Heart left ventricle (tissue), 13 donors: ENCODE measurements around the gene CDH13.

ENCODE experiments used
- CTCF ChIP-seq, 12 donors: fragments of 200-600 bp; sonication (generic) in 4 of 12; IDR thresholded peaks; one replicate each; pipeline versions ENCODE4 v1.5.0 to v1.8.0; 2018 to 2022; ENCODE audit warnings: antibody characterized with exemption in 12 of 12, mild to moderate bottlenecking in 5 of 12
- POLR2A ChIP-seq, 2 donors: fragments of 450-650 bp; IDR thresholded peaks; one replicate each; pipeline ENCODE4 v1.6.1; 2017; ENCODE audit warnings: antibody characterized with exemption in 2 of 2, mild to moderate bottlenecking in 2 of 2, moderate library complexity in 2 of 2
- donor health status: ischemic (EF 13 %, LVEDD 7.1; RV severe dilation, severe dysfunction).
- donor health status: DM: no; HTN: yes; CAD: no.
- donor health status: DM: no; HTN: no; CAD: no.
- donor health status: ischemic (EF 25% LVEDD 6.9; RV normal size, moderate dysfunction).
- donor health status: ischemic (EF 25% LVEDD 5.7; RV mildly dilated, moderate dysfunction).
- donor health status: ischemic (EF 35%, LVEDD 5.7; RV mildly dilated, moderate dysfunction).
- donor health status: nonischemic (EF 11% LVEDD 7.7; RV severe dilation, severe dysfunction).
- donor health status: DM: yes; HTN: yes; CAD: no.
- donor health status: PGD.
- donor health status: ischemic (EF 29% LVEDD 5.4; RV normal size, mild dysfunction).
- donor health status: nonischemic (EF 23%, LVEDD 6.1; RV moderate dilation, normal function).

GRCh38 chr16:83733301-83733700 lies 1106.5 kb downstream of the CDH13 start:
- TF ChIP-seq CTCF (IDR thresholded peaks at IDR 0.05) (no peak), POLR2A (IDR thresholded peaks at IDR 0.05) (no peak)
